K562 (cell line): ENCODE data around the gene ZC3H6. TPM values are rescaled to one million over a fixed set of nuclear protein-coding genes. Genes with fewer than 3 reads are reported as not detected.

ENCODE experiments used
- HNRNPLL ChIP-seq: fragments of 200-400 bp; formaldehyde crosslinking; IDR thresholded peaks from 2 replicates; pipeline ENCODE4 v1.6.1; 2017; ENCODE audit warnings: low read length, low read depth, mild to moderate bottlenecking; ENCODE audit not compliant: poor library complexity, severe bottlenecking
- KAT7 ChIP-seq: sonication (generic); formaldehyde crosslinking; IDR thresholded peaks from 2 replicates; pipeline ENCODE4 v1.8.0; 2022; ENCODE audit warnings: missing genetic modification reagents, mild to moderate bottlenecking, borderline replicate concordance
- PCBP1 ChIP-seq: fragments of 200-400 bp; formaldehyde crosslinking; IDR thresholded peaks from 2 replicates; pipeline ENCODE4 v1.6.1; 2018; ENCODE audit warnings: mild to moderate bottlenecking, low read depth, low read length; ENCODE audit not compliant: poor library complexity, severe bottlenecking
- TCFL5 ChIP-seq: fragments of 250-450 bp; sonication (Bioruptor Pico); conservative IDR thresholded peaks from 2 replicates; pipeline ENCODE4 v1.6.1; 2021; ENCODE audit warnings: mild to moderate bottlenecking, moderate library complexity, matching md5 sums
- polyA plus RNA-seq, 8 experiments: library from polyadenylated mRNA; depleted of rRNA in 4 of 8; stranded (reverse) in 5 of 8; unstranded in 3 of 8; fragments of >200 nt; fragmentation: Nextera tagmentation in 2 of 8; fragmentation: Illumina TruSeq in 1 of 8; extraction: Ambion mirVana in 2 of 8; extraction: Trizol in 1 of 8; gene quantifications; 2 replicates each; pipeline versions ENCODE4 v1.2.1 to v1.2.3, GENCODE V29; 2011 to 2014; ENCODE audit warnings: inconsistent platforms in 1 of 8, missing spikeins in 1 of 8
- total RNA-seq, 7 experiments: library from RNA; depleted of rRNA in 6 of 7; stranded (reverse); fragments of >200 nt in 6 of 7; fragmentation: Illumina TruSeq in 2 of 7; extraction: Trizol in 2 of 7; gene quantifications; 2 replicates each; pipeline versions ENCODE4 v1.2.1 to v1.2.3, GENCODE V29; 2011 to 2021; ENCODE audit warnings: low replicate concordance in 1 of 7
- TF ChIP-seq, protein P1 (sequence below): sonication (generic); formaldehyde crosslinking; IDR thresholded peaks from 2 replicates; pipeline ENCODE4 v1.8.0; 2022; ENCODE audit warnings: missing genetic modification reagents, mild to moderate bottlenecking, borderline replicate concordance
- TF ChIP-seq, protein P2 (sequence below), 2 experiments: fragments of 250-450 bp in 1 of 2; fragments of 450-650 bp in 1 of 2; sonication (Bioruptor Pico) in 1 of 2; IDR thresholded peaks; 2 replicates each; pipeline versions ENCODE4 v1.6.1 to v1.8.0; 2016 to 2021; ENCODE audit warnings: mild to moderate bottlenecking in 2 of 2, moderate library complexity in 2 of 2, missing compliant biosample characterization in 1 of 2, missing genetic modification characterization in 1 of 2
- TF ChIP-seq, protein P3 (sequence below): sonication (generic); formaldehyde crosslinking; IDR thresholded peaks from 2 replicates; pipeline ENCODE4 v1.8.1; 2023; ENCODE audit warnings: missing genetic modification reagents, mild to moderate bottlenecking, borderline replicate concordance
- TF ChIP-seq, protein P4 (sequence below): fragments of 450-650 bp; IDR thresholded peaks from one replicate; pipeline ENCODE4 v1.6.1; 2018; ENCODE audit warnings: mild to moderate bottlenecking, moderate library complexity; ENCODE audit not compliant: partially characterized antibody

The ZC3H6 gene
- total and polyA plus RNA-seq, 9 of the 15 experiments (the other 6 are each of a cell fraction or from before 2014, with no cell fraction given), result 0.45 to 1.9 (median 1.5) TPM

DNA sequence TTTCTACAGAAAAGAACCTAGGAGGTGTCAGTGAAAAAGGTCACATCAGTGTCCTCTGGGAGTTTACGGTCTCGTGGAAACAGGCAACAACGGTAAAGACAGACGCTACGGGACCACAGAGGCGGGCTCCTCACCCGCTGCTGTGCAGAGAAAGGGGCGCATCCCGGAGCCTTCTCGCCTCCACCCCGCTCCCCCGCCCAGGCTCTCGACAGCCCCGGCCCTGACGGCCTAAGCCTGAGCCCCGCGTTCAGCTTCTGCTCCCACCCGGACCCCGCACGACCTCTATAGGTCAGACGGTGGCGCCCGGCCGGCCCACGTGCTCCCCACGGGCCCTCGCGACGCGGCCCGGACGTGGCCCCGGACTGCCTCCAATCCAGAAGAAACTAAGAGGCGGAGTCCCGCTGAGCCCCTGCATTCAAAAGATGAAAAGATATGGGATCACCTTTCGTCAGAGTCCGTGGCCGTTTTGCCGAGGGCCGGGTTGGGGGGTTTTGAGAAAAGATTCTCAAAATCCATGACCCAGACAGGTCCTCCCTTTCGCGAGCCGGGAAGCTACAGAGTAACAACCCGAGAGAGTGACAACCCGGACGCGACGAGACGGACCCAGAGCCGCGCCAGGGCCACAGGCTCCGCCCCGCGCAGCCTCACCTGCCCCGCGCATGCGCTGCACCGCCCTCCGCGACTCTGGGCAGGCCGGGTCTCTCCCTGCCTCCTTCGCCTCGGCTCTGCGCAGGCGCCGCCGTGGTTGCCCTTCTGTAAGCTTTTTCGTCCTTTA, 20.7 kb upstream of the ZC3H6 start, which contains the start of gene ZC3H8 (continued):
- peak; percentile 73 for TF ChIP-seq PCBP1
- TF ChIP-seq, protein P1, sequence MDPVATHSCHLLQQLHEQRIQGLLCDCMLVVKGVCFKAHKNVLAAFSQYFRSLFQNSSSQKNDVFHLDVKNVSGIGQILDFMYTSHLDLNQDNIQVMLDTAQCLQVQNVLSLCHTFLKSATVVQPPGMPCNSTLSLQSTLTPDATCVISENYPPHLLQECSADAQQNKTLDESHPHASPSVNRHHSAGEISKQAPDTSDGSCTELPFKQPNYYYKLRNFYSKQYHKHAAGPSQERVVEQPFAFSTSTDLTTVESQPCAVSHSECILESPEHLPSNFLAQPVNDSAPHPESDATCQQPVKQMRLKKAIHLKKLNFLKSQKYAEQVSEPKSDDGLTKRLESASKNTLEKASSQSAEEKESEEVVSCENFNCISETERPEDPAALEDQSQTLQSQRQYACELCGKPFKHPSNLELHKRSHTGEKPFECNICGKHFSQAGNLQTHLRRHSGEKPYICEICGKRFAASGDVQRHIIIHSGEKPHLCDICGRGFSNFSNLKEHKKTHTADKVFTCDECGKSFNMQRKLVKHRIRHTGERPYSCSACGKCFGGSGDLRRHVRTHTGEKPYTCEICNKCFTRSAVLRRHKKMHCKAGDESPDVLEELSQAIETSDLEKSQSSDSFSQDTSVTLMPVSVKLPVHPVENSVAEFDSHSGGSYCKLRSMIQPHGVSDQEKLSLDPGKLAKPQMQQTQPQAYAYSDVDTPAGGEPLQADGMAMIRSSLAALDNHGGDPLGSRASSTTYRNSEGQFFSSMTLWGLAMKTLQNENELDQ (CRISPR knock-in tag), result 0 out of 2 replicates have a peak, but pooled peaks have one; percentile 70
- peak; percentile 95; the same call in 1 of the 2 replicates for TF ChIP-seq KAT7 (CRISPR knock-in tag)
- TF ChIP-seq, protein P2, sequence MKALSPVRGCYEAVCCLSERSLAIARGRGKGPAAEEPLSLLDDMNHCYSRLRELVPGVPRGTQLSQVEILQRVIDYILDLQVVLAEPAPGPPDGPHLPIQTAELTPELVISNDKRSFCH (CRISPR knock-in tag; IDR thresholded peaks at IDR 0.05), result no peak
- TF ChIP-seq, protein P2 (tag; IDR thresholded peaks at IDR 0.05), result peak; percentile 60; the same call in 1 of the 2 replicates
- TF ChIP-seq HNRNPLL, result no peak
- TF ChIP-seq, protein P3, sequence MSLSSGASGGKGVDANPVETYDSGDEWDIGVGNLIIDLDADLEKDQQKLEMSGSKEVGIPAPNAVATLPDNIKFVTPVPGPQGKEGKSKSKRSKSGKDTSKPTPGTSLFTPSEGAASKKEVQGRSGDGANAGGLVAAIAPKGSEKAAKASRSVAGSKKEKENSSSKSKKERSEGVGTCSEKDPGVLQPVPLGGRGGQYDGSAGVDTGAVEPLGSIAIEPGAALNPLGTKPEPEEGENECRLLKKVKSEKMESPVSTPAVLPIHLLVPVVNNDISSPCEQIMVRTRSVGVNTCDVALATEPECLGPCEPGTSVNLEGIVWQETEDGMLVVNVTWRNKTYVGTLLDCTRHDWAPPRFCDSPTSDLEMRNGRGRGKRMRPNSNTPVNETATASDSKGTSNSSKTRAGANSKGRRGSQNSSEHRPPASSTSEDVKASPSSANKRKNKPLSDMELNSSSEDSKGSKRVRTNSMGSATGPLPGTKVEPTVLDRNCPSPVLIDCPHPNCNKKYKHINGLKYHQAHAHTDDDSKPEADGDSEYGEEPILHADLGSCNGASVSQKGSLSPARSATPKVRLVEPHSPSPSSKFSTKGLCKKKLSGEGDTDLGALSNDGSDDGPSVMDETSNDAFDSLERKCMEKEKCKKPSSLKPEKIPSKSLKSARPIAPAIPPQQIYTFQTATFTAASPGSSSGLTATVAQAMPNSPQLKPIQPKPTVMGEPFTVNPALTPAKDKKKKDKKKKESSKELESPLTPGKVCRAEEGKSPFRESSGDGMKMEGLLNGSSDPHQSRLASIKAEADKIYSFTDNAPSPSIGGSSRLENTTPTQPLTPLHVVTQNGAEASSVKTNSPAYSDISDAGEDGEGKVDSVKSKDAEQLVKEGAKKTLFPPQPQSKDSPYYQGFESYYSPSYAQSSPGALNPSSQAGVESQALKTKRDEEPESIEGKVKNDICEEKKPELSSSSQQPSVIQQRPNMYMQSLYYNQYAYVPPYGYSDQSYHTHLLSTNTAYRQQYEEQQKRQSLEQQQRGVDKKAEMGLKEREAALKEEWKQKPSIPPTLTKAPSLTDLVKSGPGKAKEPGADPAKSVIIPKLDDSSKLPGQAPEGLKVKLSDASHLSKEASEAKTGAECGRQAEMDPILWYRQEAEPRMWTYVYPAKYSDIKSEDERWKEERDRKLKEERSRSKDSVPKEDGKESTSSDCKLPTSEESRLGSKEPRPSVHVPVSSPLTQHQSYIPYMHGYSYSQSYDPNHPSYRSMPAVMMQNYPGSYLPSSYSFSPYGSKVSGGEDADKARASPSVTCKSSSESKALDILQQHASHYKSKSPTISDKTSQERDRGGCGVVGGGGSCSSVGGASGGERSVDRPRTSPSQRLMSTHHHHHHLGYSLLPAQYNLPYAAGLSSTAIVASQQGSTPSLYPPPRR (CRISPR knock-in tag), result no peak
- TF ChIP-seq, protein P4, sequence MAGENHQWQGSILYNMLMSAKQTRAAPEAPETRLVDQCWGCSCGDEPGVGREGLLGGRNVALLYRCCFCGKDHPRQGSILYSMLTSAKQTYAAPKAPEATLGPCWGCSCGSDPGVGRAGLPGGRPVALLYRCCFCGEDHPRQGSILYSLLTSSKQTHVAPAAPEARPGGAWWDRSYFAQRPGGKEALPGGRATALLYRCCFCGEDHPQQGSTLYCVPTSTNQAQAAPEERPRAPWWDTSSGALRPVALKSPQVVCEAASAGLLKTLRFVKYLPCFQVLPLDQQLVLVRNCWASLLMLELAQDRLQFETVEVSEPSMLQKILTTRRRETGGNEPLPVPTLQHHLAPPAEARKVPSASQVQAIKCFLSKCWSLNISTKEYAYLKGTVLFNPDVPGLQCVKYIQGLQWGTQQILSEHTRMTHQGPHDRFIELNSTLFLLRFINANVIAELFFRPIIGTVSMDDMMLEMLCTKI, result no peak
- no peak; the same call in 1 of the 2 replicates for TF ChIP-seq TCFL5
